ENCODE results near the gene LRRC56.
A peak's percentile ranks its signal among the peaks of the same experiment; 100 is the strongest.

Gene LRRC56

GRCh38 chr11:534396-535209, 2.7 kb upstream of the LRRC56 start (continued):
- TF ChIP-seq ZNF341 (tag by site-specific recombination; IDR thresholded peaks at IDR 0.05; ENCODE audit: low read depth) (no peak), ZNF302 (tag by site-specific recombination; IDR thresholded peaks at IDR 0.05; ENCODE audit: low read depth) (no peak), ZNF2 (tag by site-specific recombination; IDR thresholded peaks at IDR 0.05) (no peak), KLF7 (tag by site-specific recombination; IDR thresholded peaks at IDR 0.05; ENCODE audit: borderline replicate concordance) (no peak), ZNF645 (tag by site-specific recombination; IDR thresholded peaks at IDR 0.05) (no peak), ZNF416 (tag by site-specific recombination; IDR thresholded peaks at IDR 0.05) (no peak), BCL6B (tag by site-specific recombination; IDR thresholded peaks at IDR 0.05) (no peak), ZNF530 (tag by site-specific recombination; IDR thresholded peaks at IDR 0.05; ENCODE audit: low read depth) (no peak), ZNF132 (tag by site-specific recombination; IDR thresholded peaks at IDR 0.05; ENCODE audit: borderline replicate concordance) (no peak), ZBTB17 (tag by site-specific recombination; IDR thresholded peaks at IDR 0.05) (no peak), OVOL3 (tag by site-specific recombination; IDR thresholded peaks at IDR 0.05) (no peak), ZNF223 (tag by site-specific recombination; IDR thresholded peaks at IDR 0.05) (no peak), ZNF658 (tag by site-specific recombination; IDR thresholded peaks at IDR 0.05) (no peak), ZBTB10 (tag by site-specific recombination; IDR thresholded peaks at IDR 0.05) (no peak), ZSCAN4 (tag by site-specific recombination; IDR thresholded peaks at IDR 0.05) (no peak), ZNF114 (tag by site-specific recombination; IDR thresholded peaks at IDR 0.05) (no peak), ZBTB49 (tag by site-specific recombination; IDR thresholded peaks at IDR 0.05; ENCODE audit: low read depth) (no peak), GLI4 (tag by site-specific recombination; IDR thresholded peaks at IDR 0.05) (no peak), ZNF621 (tag by site-specific recombination; IDR thresholded peaks at IDR 0.05) (no peak), ZNF76 (tag by site-specific recombination; IDR thresholded peaks at IDR 0.05; ENCODE audit: borderline replicate concordance, low read depth) (peak; percentile 31; the same call in 1 of the 2 replicates), ZNF324 (tag by site-specific recombination; IDR thresholded peaks at IDR 0.05) (no peak), ZNF585B (tag by site-specific recombination; IDR thresholded peaks at IDR 0.05) (no peak), ZNF596 (tag by site-specific recombination; IDR thresholded peaks at IDR 0.05) (no peak), ZNF391 (tag by site-specific recombination; IDR thresholded peaks at IDR 0.05; ENCODE audit: borderline replicate concordance, low read depth) (no peak), ZBTB20 (tag by site-specific recombination; IDR thresholded peaks at IDR 0.05) (peak; percentile 66; the same call in 1 of the 2 replicates), ZNF155 (tag by site-specific recombination; IDR thresholded peaks at IDR 0.05) (no peak), ZNF837 (tag by site-specific recombination; IDR thresholded peaks at IDR 0.05) (no peak), ZBTB11 (tag by site-specific recombination; conservative IDR thresholded peaks at IDR 0.05; ENCODE audit: low read depth) (no peak)

Measured in HEK293 (cell line).